K562 (cell line): ENCODE data around the gene C2CD2L. TPM values are rescaled to one million over a fixed set of nuclear protein-coding genes. Genes with fewer than 3 reads are reported as not detected.

Experiments used
- CREB3L1 ChIP-seq: fragments of 450-650 bp; IDR thresholded peaks from 2 replicates; pipeline ENCODE4 v1.6.1; 2014; ENCODE audit warnings: low read depth, mild to moderate bottlenecking, moderate library complexity, borderline replicate concordance
- GTF3C2 ChIP-seq: IDR thresholded peaks from 3 replicates; pipeline ENCODE4 v1.6.1; 2011; ENCODE audit warnings: borderline replicate concordance, mild to moderate bottlenecking, moderate library complexity; ENCODE audit not compliant: insufficient read length; ENCODE audit errors: extremely low read depth
- KDM4B ChIP-seq, 2 experiments: fragments of 450-650 bp in 1 of 2; sonication (generic) in 1 of 2; IDR thresholded peaks; 2 replicates each; pipeline ENCODE4 v1.6.1; 2016 to 2017; ENCODE audit warnings: borderline replicate concordance in 2 of 2, antibody characterized with exemption in 1 of 2, low read depth in 1 of 2, mild to moderate bottlenecking in 1 of 2
- MLX ChIP-seq, 2 experiments: fragments of 450-650 bp in 1 of 2; sonication (generic) in 1 of 2; formaldehyde crosslinking; conservative IDR thresholded peaks; 2 replicates each; pipeline versions ENCODE4 v1.4.0 to v1.8.1; 2020 to 2022; ENCODE audit warnings: mild to moderate bottlenecking in 1 of 2, missing genetic modification reagents in 1 of 2
- NCOA4 ChIP-seq: fragments of 450-650 bp; IDR thresholded peaks from 2 replicates; pipeline ENCODE4 v1.6.1; 2018; ENCODE audit warnings: mild to moderate bottlenecking; ENCODE audit not compliant: partially characterized antibody
- RB1 ChIP-seq: fragments of 450-650 bp; IDR thresholded peaks from 2 replicates; pipeline ENCODE4 v1.6.1; 2017; ENCODE audit warnings: low read depth, mild to moderate bottlenecking
- RBBP5 ChIP-seq: fragments of 200-600 bp; sonication (generic); IDR thresholded peaks from 2 replicates; pipeline ENCODE4 v1.6.1; 2012; ENCODE audit warnings: borderline replicate concordance, mild to moderate bottlenecking, low read length, control low read depth, inconsistent platforms; ENCODE audit not compliant: insufficient read depth, poor library complexity, severe bottlenecking
- RBM22 ChIP-seq: fragments of 200-400 bp; formaldehyde crosslinking; IDR thresholded peaks from 2 replicates; pipeline ENCODE4 v1.6.1; 2018; ENCODE audit warnings: low read length, low read depth; ENCODE audit not compliant: poor library complexity, severe bottlenecking
- SFPQ ChIP-seq: fragments of 200-400 bp; formaldehyde crosslinking; IDR thresholded peaks from 2 replicates; pipeline ENCODE4 v1.6.1; 2017; ENCODE audit warnings: mild to moderate bottlenecking, low read depth, low read length, moderate library complexity
- SMARCA5 ChIP-seq: fragments of 450-650 bp; IDR thresholded peaks from 2 replicates; pipeline ENCODE4 v1.6.1; 2016
- SMC3 ChIP-seq: conservative IDR thresholded peaks from 2 replicates; pipeline ENCODE4 v1.6.1; 2011; ENCODE audit warnings: low read depth, low read length, improper control_type of control experiment; ENCODE audit not compliant: insufficient read depth
- TEAD2 ChIP-seq: fragments of 450-650 bp; IDR thresholded peaks from 2 replicates; pipeline ENCODE4 v1.6.1; 2016; ENCODE audit warnings: missing genetic modification characterization, control low read depth, missing compliant biosample characterization
- ZNF277 ChIP-seq: fragments of 250-450 bp; sonication (Bioruptor Pico); IDR thresholded peaks from 2 replicates; pipeline ENCODE4 v1.8.0; 2022; ENCODE audit warnings: inconsistent platforms, mild to moderate bottlenecking, moderate library complexity, borderline replicate concordance
- ZNF778 ChIP-seq: fragments of 450-650 bp; formaldehyde crosslinking; IDR thresholded peaks from 2 replicates; pipeline ENCODE4 v1.4.0; 2020; ENCODE audit warnings: mild to moderate bottlenecking, moderate library complexity
- polyA plus RNA-seq, 8 experiments: library from polyadenylated mRNA; depleted of rRNA in 4 of 8; stranded (reverse) in 5 of 8; unstranded in 3 of 8; fragments of >200 nt; fragmentation: Nextera tagmentation in 2 of 8; fragmentation: Illumina TruSeq in 1 of 8; extraction: Ambion mirVana in 2 of 8; extraction: Trizol in 1 of 8; gene quantifications; 2 replicates each; pipeline versions ENCODE4 v1.2.1 to v1.2.3, GENCODE V29; 2011 to 2014; ENCODE audit warnings: inconsistent platforms in 1 of 8, missing spikeins in 1 of 8
- total RNA-seq, 7 experiments: library from RNA; depleted of rRNA in 6 of 7; stranded (reverse); fragments of >200 nt in 6 of 7; fragmentation: Illumina TruSeq in 2 of 7; extraction: Trizol in 2 of 7; gene quantifications; 2 replicates each; pipeline versions ENCODE4 v1.2.1 to v1.2.3, GENCODE V29; 2011 to 2021; ENCODE audit warnings: low replicate concordance in 1 of 7

Gene C2CD2L
- total and polyA plus RNA-seq, 9 of the 15 experiments (the other 6 are each of a cell fraction or from before 2014, with no cell fraction given) = 0.66 to 41.2 (median 14.8) TPM

GRCh38 chr11:119087747-119088241, 19.4 kb upstream of the C2CD2L start (continued):
- TF ChIP-seq MLX (CRISPR knock-in tag; conservative IDR thresholded peaks at IDR 0.05) (no peak), SFPQ (no peak), KDM4B (IDR thresholded peaks at IDR 0.05; ENCODE audit: borderline replicate concordance in 2 of 2, low read depth in 1 of 2) (0 out of 4 replicates have a peak, but pooled peaks of 1 of the 2 experiments have one; percentile 50), RBM22 (no peak), TEAD2 (tag) (no peak), ZNF778 (CRISPR knock-in tag) (no peak), SMC3 (no peak), ZNF277 (no peak), RBBP5 (peak; percentile 18), GTF3C2 (no peak), RB1 (peak; percentile 57; the same call in 1 of the 2 replicates), NCOA4 (peak; percentile 45), SMARCA5 (no peak), CREB3L1 (no peak; the same call in 1 of the 2 replicates)
